MM.1S (cell line): ENCODE results near the gene INS.

ENCODE experiments used
- EZH2 ChIP-seq: fragments of 300-600 bp; sonication (generic); optimal IDR thresholded peaks from 2 replicates; pipeline ENCODE3; 2017; ENCODE audit warnings: low read depth, mild to moderate bottlenecking, antibody characterized with exemption, low read length, mixed read lengths
- TF ChIP-seq, protein P1 (sequence below): fragments of 300-600 bp; sonication (generic); IDR thresholded peaks from 2 replicates; pipeline ENCODE4 v1.5.1; 2016; ENCODE audit warnings: antibody characterized with exemption, low read length, mixed read lengths

DNA sequence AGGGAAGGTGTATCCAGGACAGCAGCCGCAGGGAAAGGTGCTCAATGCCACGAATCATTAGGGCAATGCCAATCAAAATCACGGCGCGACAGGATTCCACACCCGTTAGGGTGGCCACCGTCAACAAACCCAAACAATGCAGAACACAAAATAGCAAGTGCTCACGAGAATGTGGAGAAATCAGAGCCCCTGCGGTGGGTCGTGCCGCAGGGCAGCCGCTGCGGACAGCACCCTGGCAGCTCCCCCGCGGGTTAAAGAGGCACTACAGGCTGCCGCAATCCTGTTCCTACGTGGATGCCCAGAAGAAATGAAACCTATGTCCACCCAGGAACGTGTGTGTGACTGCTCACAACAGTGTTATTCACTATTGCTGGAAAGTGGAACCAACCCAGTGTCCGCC is 27.7 kb upstream of the INS start:
- TF ChIP-seq, protein P1, sequence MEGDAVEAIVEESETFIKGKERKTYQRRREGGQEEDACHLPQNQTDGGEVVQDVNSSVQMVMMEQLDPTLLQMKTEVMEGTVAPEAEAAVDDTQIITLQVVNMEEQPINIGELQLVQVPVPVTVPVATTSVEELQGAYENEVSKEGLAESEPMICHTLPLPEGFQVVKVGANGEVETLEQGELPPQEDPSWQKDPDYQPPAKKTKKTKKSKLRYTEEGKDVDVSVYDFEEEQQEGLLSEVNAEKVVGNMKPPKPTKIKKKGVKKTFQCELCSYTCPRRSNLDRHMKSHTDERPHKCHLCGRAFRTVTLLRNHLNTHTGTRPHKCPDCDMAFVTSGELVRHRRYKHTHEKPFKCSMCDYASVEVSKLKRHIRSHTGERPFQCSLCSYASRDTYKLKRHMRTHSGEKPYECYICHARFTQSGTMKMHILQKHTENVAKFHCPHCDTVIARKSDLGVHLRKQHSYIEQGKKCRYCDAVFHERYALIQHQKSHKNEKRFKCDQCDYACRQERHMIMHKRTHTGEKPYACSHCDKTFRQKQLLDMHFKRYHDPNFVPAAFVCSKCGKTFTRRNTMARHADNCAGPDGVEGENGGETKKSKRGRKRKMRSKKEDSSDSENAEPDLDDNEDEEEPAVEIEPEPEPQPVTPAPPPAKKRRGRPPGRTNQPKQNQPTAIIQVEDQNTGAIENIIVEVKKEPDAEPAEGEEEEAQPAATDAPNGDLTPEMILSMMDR, result no peak
- no peak for TF ChIP-seq EZH2
